GM18498 (cell line): Measurements from ENCODE around the gene GFI1.
"Not testable (repeated sequence)": the region's sequence is repeated elsewhere in the genome, so short reads cannot be mapped to it uniquely, and the experiment has no call there.

Source experiments
- ATAC-seq: cut with Tn5 transposase; IDR thresholded peaks from one replicate; pipeline ENCODE4 v1.9.1; 2021; ENCODE audit warnings: mild to moderate bottlenecking, moderate library complexity; ENCODE audit not compliant: unreplicated experiment

GFI1 gene

DNA sequence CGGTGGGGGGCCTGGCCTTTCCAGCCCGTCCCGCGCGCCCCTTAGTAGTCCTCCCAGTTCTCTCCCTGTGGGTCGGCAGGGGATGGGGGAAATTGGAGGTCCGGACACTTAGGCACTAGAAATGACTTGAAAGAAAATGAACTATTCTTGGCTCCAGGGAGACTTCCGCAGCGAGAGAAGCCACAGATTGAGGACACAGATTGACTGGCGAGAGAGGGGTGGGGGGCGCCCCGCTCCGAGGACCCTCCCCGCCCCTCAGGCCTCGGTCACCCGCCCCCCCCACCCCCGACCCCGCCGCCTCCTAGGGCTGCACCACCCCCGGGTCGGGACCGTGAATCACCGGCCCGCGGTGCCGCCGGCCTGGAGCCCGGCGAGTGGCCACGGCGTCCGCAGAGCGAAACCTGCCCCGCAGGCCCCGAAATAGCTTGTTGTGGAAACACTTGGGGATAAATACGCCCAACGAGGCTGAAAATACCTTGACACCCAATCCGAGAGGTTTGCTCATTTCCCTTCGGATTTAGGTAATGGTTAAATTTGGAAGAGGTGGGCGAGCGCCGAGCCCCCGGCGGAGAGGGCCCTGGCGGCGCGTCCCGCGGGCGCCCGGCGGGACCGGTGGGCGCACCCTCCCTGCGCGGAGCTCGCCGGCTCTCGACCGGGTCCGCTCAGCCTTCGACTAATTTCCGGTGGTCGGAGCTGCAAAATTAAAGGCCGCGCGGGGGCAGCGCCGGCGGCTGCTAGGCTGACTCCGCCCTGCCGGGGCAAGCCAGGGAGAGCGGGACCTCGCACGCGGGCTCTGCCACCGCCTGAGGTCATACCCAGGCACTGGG is at the start of gene GFI1:
GFI1 (minus strand) TSS at position 675 of the 827 bp plus-strand sequence. CDS start 3,438 bp downstream, outside the sequence.
- peak; percentile 38 for ATAC-seq

DNA sequence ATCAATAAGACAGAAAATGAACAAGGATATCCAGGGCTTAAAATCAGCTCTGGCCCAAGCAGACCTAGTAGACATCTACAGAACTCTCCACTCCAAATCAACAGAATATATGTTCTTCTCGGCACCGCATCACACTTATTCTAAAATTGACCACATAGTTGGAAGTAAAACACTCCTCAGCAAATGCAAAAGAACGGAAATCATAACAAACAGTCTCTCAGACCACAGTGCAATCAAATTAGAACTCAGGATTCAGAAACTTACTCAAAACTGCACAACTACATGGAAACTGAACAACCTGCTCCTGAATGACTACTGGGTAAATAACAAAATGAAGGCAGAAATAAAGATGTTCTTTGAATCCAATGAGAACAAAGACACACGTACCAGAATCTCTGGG is 45.6 kb upstream of the GFI1 start:
- not testable (repeated sequence) for ATAC-seq

DNA sequence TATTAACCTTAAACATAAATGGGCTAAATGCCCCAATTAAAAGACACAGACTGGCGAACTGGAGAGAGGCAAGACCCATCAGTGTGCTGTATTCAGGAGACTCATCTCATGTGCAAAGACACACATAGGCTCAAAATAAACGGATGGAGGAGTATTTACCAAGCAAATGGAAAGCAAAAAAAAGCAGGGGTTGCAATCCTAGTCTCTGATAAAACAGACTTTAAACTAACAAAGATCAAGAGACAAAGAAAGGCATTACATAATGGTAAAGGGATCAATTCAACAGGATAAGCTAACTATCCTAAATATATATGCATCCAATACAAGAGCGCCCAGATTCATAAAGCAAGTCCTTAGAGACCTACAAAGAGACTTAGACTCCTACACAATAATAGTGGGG is 45.2 kb upstream of the GFI1 start:
- ATAC-seq, result not testable (repeated sequence)

DNA sequence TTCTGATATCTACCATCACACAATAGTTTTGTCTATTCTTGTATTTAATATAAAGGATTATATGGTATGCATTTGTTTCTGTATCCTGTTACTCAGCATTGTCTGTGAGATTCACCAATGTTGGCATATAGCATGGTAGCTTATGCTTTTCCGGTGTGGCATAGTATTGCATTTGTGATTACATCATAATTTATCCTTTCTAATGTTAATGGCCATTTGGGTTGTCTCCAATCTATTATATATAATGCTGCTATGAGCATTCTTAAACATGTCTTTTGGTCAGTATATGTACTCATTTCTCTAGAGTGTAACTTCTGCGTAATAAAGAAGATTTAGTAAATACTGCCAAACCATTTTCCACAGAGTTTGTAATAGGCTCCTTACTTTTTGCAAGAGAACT is 40.9 kb upstream of the GFI1 start:
- ATAC-seq, result no peak

DNA sequence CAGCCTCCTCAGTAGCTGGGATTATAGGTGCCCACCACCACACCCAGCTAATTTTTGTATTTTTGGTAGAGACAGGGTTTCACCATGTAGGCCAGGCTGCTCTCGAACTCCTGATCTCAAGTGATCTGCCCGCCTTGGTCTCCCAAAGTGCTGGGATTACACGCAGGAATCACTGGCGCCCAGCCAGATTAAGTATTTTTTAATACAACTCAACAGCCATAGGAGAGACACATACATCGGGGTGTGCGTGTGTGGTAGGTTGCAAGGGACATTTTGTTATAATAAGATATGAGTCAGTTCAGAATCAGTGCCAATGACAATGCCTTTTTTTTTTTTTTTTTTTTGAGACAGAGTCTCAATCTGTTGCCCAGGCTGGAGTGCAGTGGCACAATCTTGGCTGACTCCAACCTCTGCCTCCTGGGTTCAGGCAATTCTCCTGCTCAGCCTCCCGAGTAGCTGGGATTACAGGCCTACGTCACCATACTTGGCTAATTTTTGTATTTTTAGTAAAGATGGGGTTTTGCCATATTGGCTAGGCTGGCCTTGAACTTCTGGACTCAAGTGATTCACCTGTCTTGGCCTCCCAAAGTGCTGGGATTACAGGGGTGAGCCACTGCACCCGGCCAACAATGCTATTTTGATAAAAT is 38.3 kb upstream of the GFI1 start:
- not testable (repeated sequence) for ATAC-seq

DNA sequence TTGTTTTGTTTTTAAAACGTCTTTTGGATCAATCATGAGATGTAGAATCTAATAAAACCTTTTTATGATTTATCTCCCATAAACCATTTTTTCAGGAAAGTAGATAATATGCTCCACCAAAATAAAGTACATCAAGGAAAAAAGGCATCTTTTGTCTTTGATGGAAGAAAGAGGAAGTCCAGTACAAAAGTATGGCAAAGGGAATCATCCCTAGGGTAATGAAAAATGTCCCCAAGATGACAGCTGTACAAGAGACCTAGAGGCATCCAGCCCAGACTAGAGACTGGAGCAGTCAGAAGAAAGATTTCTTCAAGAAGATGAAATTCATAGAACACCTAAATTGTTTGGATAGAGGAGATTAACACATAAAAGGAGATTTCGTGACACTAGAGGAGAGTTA is 32.3 kb upstream of the GFI1 start:
- no peak for ATAC-seq

DNA sequence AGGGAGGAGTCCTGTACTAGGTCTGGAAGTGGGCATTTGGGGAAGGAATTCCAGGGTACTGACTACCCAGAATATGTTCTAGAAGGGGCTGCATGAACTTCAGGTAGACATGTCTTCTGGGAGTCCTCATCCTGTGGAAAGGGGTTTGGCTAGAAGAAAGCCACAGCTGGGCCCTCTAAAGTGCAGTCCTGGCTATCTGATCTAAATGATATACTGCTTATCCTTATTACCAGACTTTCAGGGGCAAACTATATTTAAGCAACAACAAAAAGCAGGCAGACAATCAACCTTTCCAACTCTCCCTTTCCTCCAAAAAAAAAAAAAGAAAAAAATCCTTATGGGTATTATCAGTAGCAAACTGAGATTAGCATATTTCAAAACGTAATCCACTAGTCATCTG is 29.8 kb upstream of the GFI1 start:
- ATAC-seq, result no peak

DNA sequence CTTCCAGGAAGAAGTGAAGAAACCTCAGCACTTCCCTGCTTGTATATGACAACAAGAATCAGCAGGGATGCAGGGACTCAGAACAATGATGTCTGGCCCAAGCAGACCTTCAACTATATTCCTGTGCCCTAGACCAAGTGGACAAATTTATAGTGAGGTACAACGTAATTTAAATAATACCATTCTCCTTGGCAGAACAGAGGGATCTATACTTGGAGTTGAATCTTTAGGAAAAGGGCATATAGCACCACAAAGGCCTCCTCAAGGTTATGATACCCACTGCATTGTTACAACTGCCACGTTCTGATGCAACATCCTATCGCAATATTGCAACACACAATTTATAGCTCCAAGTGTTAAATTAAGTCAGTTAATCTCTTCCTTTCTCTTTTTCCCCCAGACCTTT is 29.1 kb upstream of the GFI1 start:
- ATAC-seq, result no peak

DNA sequence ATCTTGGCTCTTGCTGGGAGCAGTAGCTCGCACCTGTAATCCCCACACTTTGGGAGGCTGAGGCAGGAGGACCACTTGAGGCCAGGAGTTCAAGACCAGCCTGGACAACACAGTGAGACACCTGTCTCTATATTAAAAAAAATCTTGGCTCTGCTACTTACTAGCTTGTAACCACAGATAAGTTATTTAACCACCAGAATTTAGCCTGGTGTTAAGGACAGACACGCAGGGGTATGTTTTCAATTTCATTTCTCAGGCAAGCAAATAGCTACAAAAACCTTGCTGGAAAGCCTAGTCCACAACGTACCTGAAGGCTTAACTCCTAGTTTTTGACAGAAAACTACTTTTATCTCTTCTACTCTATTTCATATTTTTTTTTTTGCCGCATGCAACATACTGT is 24.8 kb upstream of the GFI1 start:
- peak; percentile 87 for ATAC-seq

DNA sequence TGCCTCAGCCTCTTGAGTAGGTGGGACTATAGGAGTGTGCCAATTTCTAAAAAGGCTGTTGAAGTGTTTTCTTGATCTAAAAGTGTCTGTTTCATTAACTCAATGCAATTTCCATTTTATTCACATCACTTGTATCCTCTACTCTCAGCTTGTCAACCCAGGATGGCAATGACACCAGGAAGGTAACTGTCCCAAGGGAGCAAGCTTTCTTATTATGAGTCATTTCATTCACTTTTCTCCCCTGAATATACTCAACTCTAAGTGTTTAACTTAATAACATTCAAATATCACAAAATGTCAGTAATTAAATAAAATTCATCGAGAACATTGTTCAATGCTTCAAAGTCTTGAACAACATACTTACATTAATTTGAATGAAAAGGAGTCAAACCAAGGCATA is 22.9 kb upstream of the GFI1 start:
- no peak for ATAC-seq

DNA sequence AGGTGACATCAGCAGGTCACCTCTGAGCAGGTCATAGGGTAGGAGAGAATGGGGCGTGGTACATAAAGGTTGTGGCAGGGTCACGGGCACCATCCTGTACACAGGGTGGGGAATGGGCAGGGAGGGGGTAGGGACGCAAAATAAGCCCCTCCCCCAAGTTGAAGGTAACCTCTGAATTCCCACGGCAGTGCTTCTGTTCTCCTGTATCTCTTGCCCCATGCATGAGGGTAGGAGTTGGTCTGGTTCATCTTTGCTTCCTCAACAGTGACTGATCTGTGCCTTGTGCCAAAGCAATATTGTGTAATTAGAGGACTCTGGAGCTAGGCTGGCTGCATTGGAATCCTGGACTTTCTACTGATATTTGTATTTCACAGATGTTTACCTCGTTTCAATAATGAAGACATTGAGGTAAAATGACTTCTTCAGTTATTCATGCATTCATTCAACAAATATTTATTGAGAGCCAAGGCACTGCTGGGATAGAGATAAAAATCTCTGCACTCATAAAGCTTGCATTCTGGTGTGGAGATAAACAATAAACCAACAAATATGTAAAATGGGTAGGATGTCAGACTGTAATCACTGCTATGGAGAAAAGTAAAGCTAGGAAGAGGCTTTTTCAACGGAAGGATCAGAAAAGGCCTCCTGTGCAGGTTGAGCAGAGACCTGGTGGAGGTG is 18.4 kb upstream of the GFI1 start:
- no peak for ATAC-seq

DNA sequence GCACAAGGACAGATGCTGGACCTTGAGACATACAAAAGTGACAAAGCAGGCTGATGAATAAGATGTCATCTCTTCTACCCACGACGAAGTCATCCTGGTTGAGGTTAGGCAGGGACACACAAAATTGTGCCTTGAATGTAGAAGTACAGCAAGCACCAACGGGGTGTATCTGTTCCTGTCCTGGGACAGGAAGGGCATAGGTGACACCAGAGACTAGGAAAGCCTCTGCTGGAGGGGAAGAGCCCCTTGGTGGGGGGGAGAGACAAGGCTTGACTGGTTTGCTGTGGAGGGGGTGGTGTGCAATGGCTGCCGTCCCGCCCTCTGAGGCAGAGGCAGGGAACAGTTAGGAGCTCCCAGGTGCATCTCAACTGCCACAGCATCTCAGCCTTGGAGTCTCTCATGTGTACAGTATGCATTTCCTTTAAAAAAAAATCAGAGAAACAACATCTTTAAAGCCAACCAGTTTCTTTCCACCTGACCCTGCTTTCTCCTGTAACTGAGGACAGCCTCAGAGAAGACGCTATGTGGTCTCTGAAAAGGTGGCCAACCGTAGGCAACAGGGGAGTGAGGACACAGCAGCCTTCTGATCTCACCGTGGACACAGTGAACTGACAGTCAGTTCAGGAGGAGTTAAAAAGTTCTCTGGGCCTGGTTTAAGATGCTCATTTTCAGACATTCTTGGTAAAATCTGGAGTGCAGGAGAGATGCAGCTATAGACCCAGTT is 17.7 kb upstream of the GFI1 start:
- no peak for ATAC-seq

DNA sequence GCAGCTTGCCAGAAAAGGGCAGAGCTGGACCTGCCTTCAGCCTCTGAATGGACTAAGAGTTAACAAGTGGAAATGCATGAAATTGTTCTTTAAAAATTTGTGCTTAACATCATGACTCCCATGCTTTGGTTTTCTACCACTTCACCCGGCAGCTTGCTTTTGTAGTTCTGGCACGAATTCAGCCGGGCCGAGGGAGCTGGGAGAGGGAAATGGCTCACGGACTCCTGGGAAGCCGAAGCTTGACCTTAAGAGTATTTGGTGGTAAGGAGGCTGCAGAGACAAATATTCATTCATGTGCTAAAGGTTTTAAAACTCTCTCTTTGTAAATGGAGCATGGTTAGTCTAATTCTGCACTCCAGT is 17.2 kb upstream of the GFI1 start:
- no peak for ATAC-seq

DNA sequence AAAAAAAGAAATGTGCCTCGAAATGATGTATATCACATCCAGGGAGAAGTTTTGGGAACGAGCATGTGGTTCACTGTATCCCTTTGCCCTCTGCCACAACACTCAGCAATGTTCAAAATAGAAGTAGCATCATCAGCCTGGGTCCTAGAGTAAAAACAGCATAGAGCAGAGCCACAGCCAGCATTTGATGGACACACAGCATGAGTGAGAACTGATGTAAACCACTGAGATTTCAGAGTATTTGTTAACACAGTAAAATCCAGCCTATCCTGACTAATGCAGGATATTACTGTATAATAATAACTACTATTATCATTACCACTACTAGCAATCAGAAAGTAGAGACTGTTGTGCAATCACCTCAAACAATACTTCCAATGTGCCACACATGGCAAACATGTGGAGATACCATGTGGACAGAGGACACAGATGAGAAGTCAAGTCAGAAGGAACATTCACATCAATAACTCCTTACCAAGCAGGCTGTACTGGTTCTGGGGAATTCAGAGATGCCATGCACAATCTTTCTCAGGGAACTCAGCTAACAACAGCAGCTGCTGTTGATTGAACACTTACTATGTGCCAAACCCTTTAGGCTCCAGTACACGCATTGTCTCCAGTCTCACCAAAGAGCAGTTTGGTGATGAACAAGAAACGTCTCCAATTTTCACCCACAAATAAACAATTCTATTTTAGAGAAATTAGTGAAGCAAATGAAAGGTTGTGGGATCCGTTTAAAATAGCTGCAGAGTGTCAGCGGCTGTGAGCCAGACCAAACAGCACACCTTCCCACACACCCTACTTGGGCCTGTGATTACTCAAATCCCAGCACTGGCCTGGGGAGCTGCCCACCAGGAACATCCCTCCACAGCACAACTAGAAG is 16.6 kb upstream of the GFI1 start:
- peak; percentile 47 for ATAC-seq

DNA sequence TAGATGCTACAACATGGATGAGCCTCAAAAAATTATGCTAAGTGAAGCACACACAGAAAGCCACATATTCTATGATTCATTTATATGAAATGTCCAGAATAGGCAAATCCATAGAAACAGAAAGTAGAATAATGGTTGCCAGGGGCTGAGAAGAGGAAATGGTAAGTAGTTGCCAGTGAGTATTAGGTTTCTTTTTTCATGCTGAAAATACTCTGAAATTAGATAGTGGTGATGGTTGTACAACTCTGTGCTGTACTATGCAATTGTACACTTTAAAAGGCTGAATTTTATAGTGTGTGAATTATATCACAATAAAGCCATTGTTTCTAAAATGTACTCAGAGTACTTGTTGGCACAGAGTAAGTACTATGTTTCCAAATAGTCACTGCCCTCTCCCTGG is 15.5 kb upstream of the GFI1 start:
- peak; percentile 71 for ATAC-seq

DNA sequence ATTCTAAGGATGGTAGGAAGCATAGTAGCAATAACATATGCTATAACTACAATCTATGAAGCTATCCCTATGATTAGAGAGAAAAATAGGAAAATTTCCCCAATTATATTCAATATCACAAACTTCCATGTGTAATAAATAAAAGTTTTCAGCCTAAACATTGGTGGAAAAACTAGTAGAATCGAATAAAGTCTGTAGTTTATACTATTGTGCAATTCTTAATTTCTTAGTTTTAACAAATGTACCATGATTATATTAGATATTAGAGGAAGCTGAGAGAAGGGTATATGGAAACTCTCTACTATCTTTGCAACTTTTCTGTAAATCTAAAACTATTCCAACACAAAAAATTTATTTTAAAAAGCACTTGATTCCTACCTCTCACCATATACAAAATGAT is 13.8 kb upstream of the GFI1 start:
- ATAC-seq, result no peak

DNA sequence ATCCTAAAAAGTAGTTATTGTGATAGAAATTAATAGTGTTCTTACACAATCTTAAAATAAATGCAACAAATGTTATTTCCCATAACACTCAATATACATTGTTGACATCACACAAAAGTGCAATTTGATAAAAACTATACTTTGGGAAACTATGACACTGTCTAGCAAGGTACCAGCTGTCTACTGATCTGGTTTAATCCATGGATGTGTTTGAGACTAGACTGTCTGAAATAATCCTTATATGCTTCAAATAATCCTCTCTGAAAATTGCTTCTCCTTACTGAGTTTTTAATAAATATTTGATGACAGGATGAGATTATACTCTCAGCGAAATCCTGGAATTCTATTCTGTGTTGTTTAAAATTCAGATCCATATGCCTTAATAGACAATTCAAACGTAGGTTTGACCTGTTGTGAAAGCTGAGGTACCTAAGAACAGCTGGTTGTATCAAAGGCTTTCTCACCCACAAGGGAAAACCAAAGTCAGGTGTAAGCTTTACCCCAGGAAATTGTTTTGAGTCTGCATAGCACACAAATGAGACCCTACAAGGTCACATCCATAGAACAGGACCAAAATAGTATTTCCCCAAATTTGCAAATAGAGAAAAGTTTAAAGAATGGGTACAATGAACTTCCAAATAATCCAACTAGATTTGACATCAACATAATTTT is 8.8 kb upstream of the GFI1 start:
- no peak for ATAC-seq

DNA sequence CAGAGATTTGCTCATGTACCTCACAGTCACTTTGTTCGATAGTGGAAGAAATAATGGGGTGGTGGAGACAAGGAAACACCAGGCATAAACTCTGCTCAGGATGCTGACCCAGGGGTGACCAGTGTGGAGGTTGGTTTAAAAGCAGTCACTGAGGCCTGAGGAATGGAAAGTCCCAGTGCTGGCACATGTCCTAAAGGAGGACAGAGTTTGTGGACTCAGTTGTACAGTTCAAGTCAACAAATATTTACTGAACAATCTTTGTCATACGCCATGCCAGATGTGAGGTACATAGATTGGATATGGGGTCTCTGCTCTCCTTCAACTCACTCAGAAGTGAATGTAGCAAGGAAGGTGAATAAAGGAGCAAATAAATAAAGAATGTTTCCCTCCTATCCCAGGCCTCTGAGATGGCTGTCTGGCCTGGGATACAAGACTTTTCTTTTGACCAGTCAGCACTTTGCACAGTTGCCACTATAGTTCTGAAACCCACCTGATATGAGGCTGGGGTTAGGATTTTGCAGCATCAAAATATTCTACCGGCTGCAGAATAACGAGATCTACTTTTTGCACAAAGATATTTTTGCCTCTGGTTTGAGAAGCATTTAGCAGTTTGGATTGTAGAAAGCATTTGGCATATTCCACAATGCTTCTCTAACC is 7.9 kb upstream of the GFI1 start:
- no peak for ATAC-seq

DNA sequence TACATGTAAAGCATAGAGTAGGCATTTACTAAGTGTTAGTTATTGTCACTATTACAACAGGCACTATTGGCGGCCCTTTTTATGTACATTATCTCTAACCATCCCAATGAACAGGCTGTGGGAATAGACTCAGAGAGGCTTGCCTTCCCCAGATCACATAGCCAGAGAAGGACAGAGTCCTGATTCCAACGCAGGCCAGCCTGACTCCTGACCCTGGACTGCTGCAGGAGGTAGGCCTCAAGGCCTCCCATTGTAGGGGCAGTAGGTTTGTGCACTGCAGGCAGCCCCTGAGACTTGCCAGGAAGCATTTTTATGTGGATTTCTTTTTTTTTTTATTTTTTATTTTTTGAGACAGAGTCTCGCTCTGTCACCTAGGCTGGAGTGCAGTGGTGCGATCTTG is 6.4 kb upstream of the GFI1 start:
- no peak for ATAC-seq
